GM12801 (cell line): ENCODE results near the gene ZNF219.

ENCODE experiments used
- CTCF ChIP-seq: IDR thresholded peaks from one replicate; pipeline ENCODE4 v1.5.1; 2011; ENCODE audit warnings: control low read depth; ENCODE audit not compliant: insufficient read length; ENCODE audit errors: extremely low read depth

Gene ZNF219

GRCh38 chr14:21095430-21096205 lies 2.8 kb downstream of the ZNF219 start:
- no peak for TF ChIP-seq CTCF

GRCh38 chr14:21093769-21094681 lies 4.4 kb downstream of the ZNF219 start:
- TF ChIP-seq CTCF: no peak

- TF ChIP-seq CTCF: no peak
Measured at GRCh38 chr14:21093018-21093417, 5.4 kb downstream of the ZNF219 start.

- TF ChIP-seq CTCF: peak; percentile 99
Measured at GRCh38 chr14:21092273-21093011, 6.0 kb downstream of the ZNF219 start.

GRCh38 chr14:21091821-21092272 lies 6.6 kb downstream of the ZNF219 start:
- TF ChIP-seq CTCF: no peak

- no peak for TF ChIP-seq CTCF
Measured at GRCh38 chr14:21090940-21091663, 7.4 kb downstream of the ZNF219 start.
